H7 (cell line): Measurements from ENCODE around the gene RGS13. TPM values are rescaled to one million over a fixed set of nuclear protein-coding genes. Genes with fewer than 3 reads are reported as not detected.
A peak's percentile ranks its signal among the peaks of the same experiment; 100 is the strongest.
"Not testable (repeated sequence)": the region's sequence is repeated elsewhere in the genome, so short reads cannot be mapped to it uniquely, and the experiment has no call there.

Experiments used
- DNase-seq: peaks from one replicate; pipeline ENCODE4 v3.0.0; 2012
- H3K27me3 ChIP-seq: 2 replicates; pipeline ENCODE4 v1.6.0; 2011; ENCODE audit warnings: mild to moderate bottlenecking, low read length; ENCODE audit not compliant: control insufficient read depth, insufficient read depth
- H3K36me3 ChIP-seq: replicated peaks from 2 replicates; pipeline ENCODE4 v1.5.1; 2011; ENCODE audit warnings: low read length; ENCODE audit not compliant: control insufficient read depth, insufficient read depth
- H3K4me3 ChIP-seq: 2 replicates; pipeline ENCODE4 v1.5.1; 2011; ENCODE audit warnings: low read depth, mild to moderate bottlenecking, control low read depth, low read length, moderate library complexity; ENCODE audit not compliant: insufficient read depth
- total RNA-seq: library from RNA; depleted of rRNA; stranded (reverse); fragments of >200 nt; shearing (Covaris generic); gene quantifications from 2 replicates; pipeline ENCODE4 v1.2.3, GENCODE V29; 2014

The RGS13 gene
- total RNA-seq, 1 experiment from 2014 or later, result not detected

DNA sequence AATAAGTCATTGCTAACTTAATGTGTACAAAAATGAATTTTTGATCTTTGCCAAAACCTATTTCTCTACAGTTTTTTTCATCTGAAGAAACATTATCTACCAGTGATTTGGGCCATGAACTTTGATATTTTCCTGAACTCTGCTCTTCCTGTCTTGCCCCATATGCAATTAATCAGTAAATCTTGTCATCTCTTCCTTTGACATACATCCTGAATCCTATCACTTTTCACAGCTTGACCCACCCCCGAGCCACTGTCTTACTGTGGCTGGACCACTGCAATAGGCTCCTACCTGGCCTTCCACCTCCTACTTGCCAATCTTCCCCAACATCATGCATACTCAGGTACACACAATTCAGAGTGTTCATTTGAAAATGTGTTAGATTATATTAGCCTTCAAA lies 46.4 kb downstream of the RGS13 start:
- Histone ChIP-seq H3K4me3 (no peak overlapping the region), H3K36me3 (no peaks in the 10 kb centered on the region), H3K27me3 (no peaks in the 10 kb centered on the region)
- no peak for DNase-seq

- not testable (repeated sequence) for H3K27me3 ChIP-seq, DNase-seq, H3K4me3 ChIP-seq, H3K36me3 ChIP-seq
Observed at GRCh38 chr1:192683081-192683480, 47.1 kb downstream of the RGS13 start.

- no peaks in the 10 kb centered on the region for H3K27me3 ChIP-seq
- no peaks in the 10 kb centered on the region for H3K36me3 ChIP-seq
- no peak overlapping the region for H3K4me3 ChIP-seq
- no peak for DNase-seq
Observed at GRCh38 chr1:192689459-192689858, 53.5 kb downstream of the RGS13 start.

- Histone ChIP-seq H3K27me3 (no peaks in the 10 kb centered on the region), H3K36me3 (no peaks in the 10 kb centered on the region), H3K4me3 (no peak overlapping the region)
- no peak for DNase-seq
Observed at GRCh38 chr1:192691041-192691440, 55.1 kb downstream of the RGS13 start.

GRCh38 chr1:192696082-192696481 lies 60.1 kb downstream of the RGS13 start:
- DNase-seq, result no peak
- no peaks in the 10 kb centered on the region for H3K36me3 ChIP-seq
- no peaks in the 10 kb centered on the region for H3K27me3 ChIP-seq
- H3K4me3 ChIP-seq, result no peak overlapping the region

DNA sequence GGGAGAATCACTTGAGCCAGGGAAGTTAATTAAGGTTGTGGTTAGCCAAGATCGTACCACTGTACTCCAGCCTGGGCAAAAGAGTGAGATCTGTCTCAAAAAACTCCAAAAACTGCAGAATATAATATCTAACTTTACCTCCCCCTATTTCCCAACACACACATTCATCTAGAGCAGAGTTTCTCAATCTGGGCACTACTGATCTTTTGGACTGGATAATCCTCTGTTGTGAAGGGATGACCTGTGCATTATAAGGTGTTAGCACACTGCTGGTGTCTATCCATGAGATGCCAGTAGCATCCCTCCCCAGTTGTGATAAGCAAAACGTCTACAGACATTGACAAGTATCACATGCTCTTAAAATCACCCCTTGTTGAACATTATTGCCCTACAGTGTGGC lies 61.8 kb downstream of the RGS13 start:
- Histone ChIP-seq H3K27me3 (no peaks in the 10 kb centered on the region), H3K4me3 (no peak overlapping the region), H3K36me3 (no peaks in the 10 kb centered on the region)
- DNase-seq, result no peak

- Histone ChIP-seq H3K4me3 (no peak overlapping the region), H3K36me3 (no peaks in the 10 kb centered on the region), H3K27me3 (no peaks in the 10 kb centered on the region)
- no peak for DNase-seq
Observed at GRCh38 chr1:192698731-192699130, 62.8 kb downstream of the RGS13 start.

DNA sequence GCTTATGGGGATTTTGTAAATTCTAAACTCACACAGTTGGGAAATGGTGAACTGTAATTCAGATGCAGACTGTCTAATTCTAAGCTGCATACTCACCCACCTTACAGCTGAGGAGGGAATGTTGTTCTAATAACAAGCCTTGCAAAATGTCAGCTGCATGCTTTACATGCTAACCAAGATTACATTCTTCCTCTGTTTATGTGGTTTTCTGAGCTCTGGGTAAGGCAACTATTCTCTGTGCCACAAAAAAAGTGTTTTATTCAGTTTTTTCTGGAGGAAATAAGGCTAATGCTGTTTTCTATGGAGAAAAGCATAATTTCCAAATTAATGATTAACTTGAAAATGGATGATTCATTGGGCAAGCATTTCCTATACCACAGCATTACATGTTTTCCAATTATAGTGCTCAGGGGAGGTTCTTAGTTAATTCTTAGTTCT lies 64.9 kb downstream of the RGS13 start:
- H3K4me3 ChIP-seq, result no peak overlapping the region
- H3K27me3 ChIP-seq, result no peaks in the 10 kb centered on the region
- DNase-seq, result no peak
- no peaks in the 10 kb centered on the region for H3K36me3 ChIP-seq

DNA sequence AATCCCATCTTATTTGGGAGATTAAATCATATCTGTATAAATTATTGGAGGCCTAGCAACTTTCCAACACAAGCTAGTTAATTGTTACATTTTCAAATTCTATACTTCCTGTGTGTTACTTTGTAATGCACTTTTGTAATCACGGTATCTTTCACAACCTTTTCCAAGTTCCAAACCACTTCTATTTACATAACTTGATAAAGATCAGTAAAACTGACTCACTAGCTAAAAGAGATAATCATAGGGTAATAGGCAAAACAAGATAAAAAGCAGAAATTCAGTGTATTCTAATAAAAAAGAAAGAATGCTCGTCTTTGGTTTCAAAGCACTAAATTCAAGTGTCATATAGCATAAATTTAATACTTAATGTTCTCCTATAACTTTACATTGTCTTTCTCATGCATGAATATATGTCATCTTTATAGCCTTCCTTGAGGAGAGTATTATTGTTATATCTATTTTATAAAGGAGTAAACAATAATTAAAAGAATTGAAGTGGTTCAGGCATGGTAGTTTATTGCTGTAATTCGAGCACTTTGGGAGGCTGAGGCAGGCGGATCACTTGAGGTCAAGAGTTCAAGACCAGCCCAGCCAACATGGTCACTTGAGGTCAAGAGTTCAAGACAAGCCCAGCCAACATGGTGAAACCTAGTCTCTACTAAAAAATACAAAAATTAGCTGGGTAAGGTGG lies 66.4 kb downstream of the RGS13 start:
- DNase-seq, result no peak
- no peaks in the 10 kb centered on the region for H3K27me3 ChIP-seq

DNA sequence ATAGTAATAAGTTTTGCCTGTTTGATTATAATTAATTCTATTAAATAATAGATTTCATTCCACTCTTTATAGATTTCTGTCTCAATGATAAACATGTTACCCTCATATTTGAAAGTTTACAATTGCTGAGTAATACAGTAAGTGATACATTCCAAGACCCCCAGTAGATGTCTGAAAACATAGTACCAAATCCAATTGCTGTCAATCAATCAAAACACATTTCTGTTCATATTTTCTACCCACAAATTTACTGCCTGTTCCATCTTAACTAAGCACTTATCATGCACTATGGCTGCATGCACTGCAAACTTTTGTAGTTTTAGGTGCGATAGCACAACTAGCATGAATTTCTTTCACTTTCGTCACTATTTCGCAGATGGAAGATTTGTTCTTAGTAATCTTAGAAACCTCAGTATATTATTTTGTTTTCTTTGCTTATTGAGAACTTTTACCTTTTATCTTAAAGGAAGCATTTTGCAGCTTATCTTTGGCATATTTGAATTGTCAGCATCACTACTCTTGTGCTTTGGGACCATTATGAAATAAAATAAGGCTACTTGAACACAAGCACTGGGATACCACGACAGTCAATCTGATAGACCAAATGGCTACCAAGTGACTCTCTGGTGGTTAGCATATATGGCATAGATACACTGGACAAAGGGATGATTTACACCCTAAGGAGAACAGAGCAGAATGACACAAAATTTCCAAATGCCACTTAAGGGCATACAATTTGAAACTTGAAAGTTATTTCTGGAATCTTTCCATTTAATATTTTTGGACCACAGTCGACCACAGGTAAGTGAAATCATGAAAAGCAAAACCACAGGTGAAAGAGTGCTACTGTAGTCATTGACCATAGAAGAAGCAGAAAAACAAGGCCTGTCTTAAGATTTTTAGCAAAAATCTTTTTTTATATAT lies 67.6 kb downstream of the RGS13 start:
- Histone ChIP-seq H3K36me3 (no peaks in the 10 kb centered on the region), H3K27me3 (no peaks in the 10 kb centered on the region), H3K4me3 (no peak overlapping the region)
- no peak for DNase-seq

More for the DNA sequence above, 66.4 kb downstream of the RGS13 start:
- no peak overlapping the region for H3K4me3 ChIP-seq
- no peaks in the 10 kb centered on the region for H3K36me3 ChIP-seq

- Histone ChIP-seq H3K4me3 (no peak overlapping the region), H3K36me3 (no peaks in the 10 kb centered on the region), H3K27me3 (no peaks in the 10 kb centered on the region)
- DNase-seq, result no peak
Observed at GRCh38 chr1:192705510-192705909, 69.6 kb downstream of the RGS13 start.

DNA sequence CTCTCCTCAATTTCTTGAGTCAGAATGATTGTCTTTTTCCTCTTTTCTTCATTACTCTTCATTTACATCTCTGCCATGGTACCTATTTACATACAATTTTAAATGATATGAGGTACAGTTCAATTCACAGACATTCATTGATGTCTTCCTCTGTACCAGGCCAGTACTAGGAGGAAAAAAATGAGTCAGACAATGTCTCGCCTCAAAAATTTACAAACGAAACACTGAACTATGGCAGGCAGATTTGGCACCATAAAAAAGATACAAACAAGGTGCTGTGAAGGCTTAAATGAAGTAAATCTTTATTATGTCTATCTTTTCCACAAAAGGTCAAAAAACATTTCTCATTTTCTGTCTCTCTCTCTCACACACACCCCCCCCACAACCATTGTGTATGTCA lies 71.0 kb downstream of the RGS13 start:
- Histone ChIP-seq H3K36me3 (no peaks in the 10 kb centered on the region), H3K27me3 (no peaks in the 10 kb centered on the region), H3K4me3 (no peak overlapping the region)
- DNase-seq, result no peak

- no peak overlapping the region for H3K4me3 ChIP-seq
- H3K27me3 ChIP-seq, result no peaks in the 10 kb centered on the region
- no peaks in the 10 kb centered on the region for H3K36me3 ChIP-seq
- no peak for DNase-seq
Observed at GRCh38 chr1:192707978-192708547, 72.1 kb downstream of the RGS13 start.

DNA sequence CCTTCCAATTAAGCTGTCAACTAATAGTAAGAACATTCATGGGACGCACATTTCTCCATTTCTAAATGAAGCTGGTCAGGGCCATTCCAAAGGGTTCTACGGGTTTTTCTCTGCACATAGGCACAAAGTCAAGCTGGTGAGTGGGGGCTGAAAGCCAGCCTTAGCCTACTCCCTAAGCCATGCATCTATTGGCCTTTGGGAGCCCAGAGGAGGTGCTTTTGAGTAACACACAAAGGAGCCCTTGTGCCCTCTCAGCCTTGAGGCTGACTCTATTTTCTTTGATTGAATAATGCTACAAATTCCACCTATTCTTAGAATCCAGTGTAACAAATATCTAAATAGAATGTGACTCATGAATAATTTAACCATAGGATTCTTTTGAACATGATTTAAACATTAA lies 73.6 kb downstream of the RGS13 start:
- H3K27me3 ChIP-seq, result no peaks in the 10 kb centered on the region
- no peak overlapping the region for H3K4me3 ChIP-seq
- no peaks in the 10 kb centered on the region for H3K36me3 ChIP-seq
- peak; percentile 6 for DNase-seq
